HepG2 (cell line): Measurements from ENCODE around the gene TBC1D14. TPM values are rescaled to one million over a fixed set of nuclear protein-coding genes. Genes with fewer than 3 reads are reported as not detected.

Experiments used
- ATAC-seq: fragments of 200-7000 bp; cut with Tn5 transposase; 3 replicates; pipeline ENCODE4 v1.9.1; 2020; ENCODE audit warnings: mild to moderate bottlenecking, moderate library complexity
- BruUV-seq: library from RNA; stranded (reverse); fragments of 400-500 nt; replicated peaks from 2 replicates; lab custom pipeline; 2021; lab: Mats Ljungman, UMichigan
- CTCF ChIA-PET: fragments of 300-600 bp; formaldehyde crosslinking; extraction: SDS; loops from one replicate; lab custom pipeline; 2021; ENCODE audit warnings: low total read pairs, inconsistent platforms, low intra/inter-chr PET ratio; lab: Yijun Ruan, JAX
- POLR2A ChIA-PET: fragments of 350-600 bp; sonication (Branson Sonifier 250); formaldehyde crosslinking; loops from one replicate; lab custom pipeline; 2020; ENCODE audit warnings: antibody characterized with exemption, inconsistent platforms; lab: Yijun Ruan, JAX
- DNase-seq: peaks from one replicate; pipeline ENCODE4 v3.0.0-alpha.2; 2015; ENCODE audit warnings: low spot score
- FAIRE-seq: peaks from 3 replicates; lab custom pipeline; 2011; peaks lifted over from hg19 to GRCh38; lab: Jason Lieb, UNC
- H2AFZ ChIP-seq: one replicate; pipeline ENCODE4 v1.6.1; 2011; ENCODE audit warnings: low read length, inconsistent platforms
- H3K27ac ChIP-seq: fragments of 300-600 bp; 3 replicates; pipeline ENCODE4 v1.8.0; 2011; ENCODE audit warnings: mixed run types, mild to moderate bottlenecking, mixed read lengths, low read length, inconsistent platforms; ENCODE audit not compliant: insufficient read depth; ENCODE audit errors: extremely low read length
- H3K27me3 ChIP-seq, 2 experiments: fragments of 200-600 bp in 1 of 2; 2 replicates in 1 of 2; 3 replicates in 1 of 2; pipeline versions ENCODE4 v1.6.0 to v1.8.0; 2011; ENCODE audit warnings: low read length in 2 of 2, mild to moderate bottlenecking in 2 of 2, moderate library complexity in 2 of 2, inconsistent platforms in 1 of 2; ENCODE audit not compliant: insufficient read depth in 2 of 2, control insufficient read depth in 1 of 2
- H3K36me3 ChIP-seq, 2 experiments: fragments of 200-600 bp in 1 of 2; replicated peaks in 1 of 2; 2 replicates in 1 of 2; 3 replicates in 1 of 2; pipeline versions ENCODE4 v1.5.1 to v1.8.0; 2011; ENCODE audit warnings: low read length in 2 of 2, inconsistent platforms in 1 of 2; ENCODE audit not compliant: insufficient read depth in 2 of 2, control insufficient read depth in 1 of 2
- H3K4me1 ChIP-seq: 2 replicates; pipeline ENCODE4 v1.5.1; 2012; ENCODE audit warnings: low read length, inconsistent platforms; ENCODE audit not compliant: insufficient read depth
- H3K4me2 ChIP-seq: 2 replicates; pipeline ENCODE4 v1.6.0; 2011; ENCODE audit warnings: low read depth, low read length, inconsistent platforms
- H3K4me3 ChIP-seq, 3 experiments: fragments of 200-600 bp in 1 of 3; sonication (generic), shearing (Covaris generic) in 1 of 3; replicated peaks in 1 of 3; 2 replicates each; pipeline ENCODE4 v1.5.1; 2011 to 2016; ENCODE audit warnings: low read length in 3 of 3, inconsistent platforms in 2 of 3, low read depth in 2 of 3, mild to moderate bottlenecking in 2 of 3, control low read depth in 1 of 3, mixed read lengths in 1 of 3; ENCODE audit not compliant: insufficient read depth in 1 of 3
- H3K79me2 ChIP-seq: one replicate; pipeline ENCODE4 v1.6.1; 2011; ENCODE audit warnings: low read length, inconsistent platforms; ENCODE audit not compliant: insufficient read depth
- H3K9ac ChIP-seq: 2 replicates; pipeline ENCODE4 v1.6.0; 2011; ENCODE audit warnings: mild to moderate bottlenecking, low read depth, low read length, inconsistent platforms; ENCODE audit not compliant: insufficient read depth
- H3K9me3 ChIP-seq: 2 replicates; pipeline ENCODE4 v1.5.1; 2012; ENCODE audit warnings: mild to moderate bottlenecking, low read length
- H4K20me1 ChIP-seq: 2 replicates; pipeline ENCODE4 v1.6.0; 2011; ENCODE audit warnings: inconsistent platforms, mild to moderate bottlenecking, low read length, moderate library complexity; ENCODE audit not compliant: insufficient read depth
- ARID5B ChIP-seq: IDR thresholded peaks from 2 replicates; pipeline ENCODE4 v1.4.0; 2020; ENCODE audit warnings: mild to moderate bottlenecking, missing genetic modification reagents
- FOXC1 ChIP-seq: sonication (generic); formaldehyde crosslinking; IDR thresholded peaks from 2 replicates; pipeline ENCODE4 v1.8.0; 2022; ENCODE audit warnings: mild to moderate bottlenecking, missing genetic modification reagents, borderline replicate concordance
- NFE2 ChIP-seq: sonication (generic); formaldehyde crosslinking; IDR thresholded peaks from 2 replicates; pipeline ENCODE4 v1.4.0; 2020; ENCODE audit warnings: missing genetic modification reagents
- NR2F2 ChIP-seq: IDR thresholded peaks from 2 replicates; pipeline ENCODE4 v1.6.1; 2012; ENCODE audit warnings: low read depth, inconsistent platforms, borderline replicate concordance
- NR2F6 ChIP-seq, 2 experiments: IDR thresholded peaks; 2 replicates each; pipeline ENCODE4 v1.6.1; 2016; ENCODE audit warnings: antibody characterized with exemption in 1 of 2, mild to moderate bottlenecking in 1 of 2
- ONECUT2 ChIP-seq: sonication (generic); formaldehyde crosslinking; IDR thresholded peaks from 2 replicates; pipeline ENCODE4 v1.4.0; 2020; ENCODE audit warnings: missing genetic modification reagents
- PHF8 ChIP-seq: sonication (generic); formaldehyde crosslinking; IDR thresholded peaks from 2 replicates; pipeline ENCODE4 v1.5.0; 2020; ENCODE audit warnings: missing genetic modification reagents
- SMARCC2 ChIP-seq: fragments of 450-650 bp; IDR thresholded peaks from 2 replicates; pipeline ENCODE4 v1.6.1; 2017; ENCODE audit warnings: antibody characterized with exemption, mild to moderate bottlenecking
- SOX6 ChIP-seq, 2 experiments: fragments of 450-650 bp in 1 of 2; sonication (generic) in 1 of 2; formaldehyde crosslinking in 1 of 2; IDR thresholded peaks; 2 replicates each; pipeline versions ENCODE4 v1.4.0 to v1.6.1; 2017 to 2020; ENCODE audit warnings: antibody characterized with exemption in 1 of 2, mild to moderate bottlenecking in 1 of 2, missing genetic modification reagents in 1 of 2
- USF2 ChIP-seq, 2 experiments: sonication (generic) in 1 of 2; formaldehyde crosslinking in 1 of 2; IDR thresholded peaks; 2 replicates each; pipeline versions ENCODE4 v1.5.1 to v1.6.1; 2011 to 2020; ENCODE audit warnings: borderline replicate concordance in 1 of 2, low read depth in 1 of 2, low read length in 1 of 2, mild to moderate bottlenecking in 1 of 2, missing genetic modification reagents in 1 of 2, moderate library complexity in 1 of 2
- ZMYM4 ChIP-seq: sonication (generic); formaldehyde crosslinking; IDR thresholded peaks from 2 replicates; pipeline ENCODE4 v1.8.1; 2023; ENCODE audit warnings: mild to moderate bottlenecking, missing genetic modification reagents
- ZNF296 ChIP-seq: sonication (generic); formaldehyde crosslinking; conservative IDR thresholded peaks from 2 replicates; pipeline ENCODE4 v1.5.0; 2020; ENCODE audit warnings: mild to moderate bottlenecking, missing genetic modification reagents
- ZNF552 ChIP-seq: sonication (generic); formaldehyde crosslinking; IDR thresholded peaks from 2 replicates; pipeline ENCODE4 v1.9.0; 2022; ENCODE audit warnings: missing genetic modification reagents, mild to moderate bottlenecking, borderline replicate concordance
- ZSCAN9 ChIP-seq: IDR thresholded peaks from 2 replicates; pipeline ENCODE4 v1.6.1; 2016; ENCODE audit warnings: borderline replicate concordance
- WGBS: methylation state at CpG from one replicate; pipeline ENCODE4 v1.1.6; 2017; ENCODE audit warnings: low lambda C conversion rate; 5-methylcytosine and 5-hydroxymethylcytosine counted together
- in situ Hi-C: cut with HindIII; loops from 2 replicates; pipeline ENCODE4 v1.10.0; 2017; ENCODE audit warnings: low pct_unique_long_range_greater_than_20kb; ENCODE audit not compliant: extremely low pct_ligation_motif_present
- intact Hi-C: fragments of 100-400 bp; cut with micrococcal nuclease; formaldehyde crosslinking; loops from one replicate; pipeline ENCODE4 v1.10.0; 2022; ENCODE audit not compliant: unreplicated experiment
- polyA plus RNA-seq, 8 experiments: library from polyadenylated mRNA; depleted of rRNA in 3 of 8; stranded (reverse) in 7 of 8; unstranded in 1 of 8; fragments of >200 nt; fragmentation: Illumina TruSeq in 4 of 8; extraction: Trizol in 4 of 8; gene quantifications; 2 replicates each; pipeline versions ENCODE4 v1.2.1 to v1.2.3, GENCODE V29; 2011 to 2016; ENCODE audit warnings: low read depth in 4 of 8, missing spikeins in 1 of 8, mixed read lengths in 1 of 8; ENCODE audit not compliant: insufficient read depth in 1 of 8
- total RNA-seq, 5 experiments: library from RNA; depleted of rRNA; stranded (reverse); fragments of >200 nt; fragmentation: Illumina TruSeq; extraction: Trizol; gene quantifications; 2 replicates each; pipeline ENCODE4 v1.2.3, GENCODE V29; 2016; ENCODE audit warnings: low read depth in 1 of 5
- TF ChIP-seq, protein P1 (sequence below): IDR thresholded peaks from 2 replicates; pipeline ENCODE4 v1.6.1; 2016; ENCODE audit warnings: missing compliant biosample characterization, missing genetic modification reagents, borderline replicate concordance
- TF ChIP-seq, protein P2 (sequence below): fragments of 450-650 bp; IDR thresholded peaks from 2 replicates; pipeline ENCODE4 v1.6.1; 2017

The TBC1D14 gene
- total and polyA plus RNA-seq, 2 of the 13 experiments (the other 11 are each of a cell fraction or from before 2014, with no cell fraction given): 29.5 to 46.5 TPM

DNA sequence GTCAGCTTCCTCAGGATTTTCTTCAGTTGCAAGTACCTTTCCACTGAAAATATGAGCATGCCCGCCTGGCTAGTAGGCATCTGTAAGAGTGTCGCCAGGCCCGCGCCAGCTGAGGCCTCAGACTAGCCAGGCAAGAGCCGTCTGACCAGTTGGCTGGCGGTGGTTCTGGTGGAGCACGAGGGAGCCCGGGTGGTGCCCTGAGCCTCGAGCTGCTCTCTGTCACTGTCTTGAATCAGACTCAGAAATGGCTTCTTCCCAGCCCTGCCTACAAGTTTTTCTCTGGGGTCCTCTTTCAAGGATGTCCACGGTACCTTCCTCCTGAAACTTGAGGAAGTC is 146.3 kb downstream of the TBC1D14 start:
- peak; percentile 10; the same call in 1 of the 3 replicates for ATAC-seq
- no peak for FAIRE-seq
- 98% methylated on average over 8 of the region's 10 CpGs for whole genome bisulfite sequencing

More for the DNA sequence above, 146.3 kb downstream of the TBC1D14 start:
- Histone ChIP-seq H3K9me3 (no peaks in the 10 kb centered on the region), H4K20me1 (peaks cover 8% of the 10 kb centered on the region; the same call in 1 of the 2 replicates), H3K27ac (no peak overlapping the region), H3K79me2 (no peaks in the 10 kb centered on the region), H3K4me1 (no peaks in the 10 kb centered on the region), H3K4me3 (no peak overlapping the region), H2AFZ (no peak overlapping the region), H3K36me3 (peaks cover 11 to 60% of the 10 kb centered on the region in 2 experiments; a peak in 4 of 5 replicates), H3K27me3 (no peaks in the 10 kb centered on the region), H3K9ac (no peak overlapping the region), H3K4me2 (no peak overlapping the region)
- TF ChIP-seq ONECUT2 (no peak), NFE2 (CRISPR knock-in tag) (no peak), SOX6 (IDR thresholded peaks at IDR 0.05) (no peak), SOX6 (CRISPR knock-in tag; IDR thresholded peaks at IDR 0.05) (no peak), NR2F6 (IDR thresholded peaks at IDR 0.05) (no peak), NR2F6 (CRISPR knock-in tag; IDR thresholded peaks at IDR 0.05) (no peak), ZMYM4 (no peak), USF2 (IDR thresholded peaks at IDR 0.05; ENCODE audit: low read depth, low read length) (no peak), USF2 (CRISPR knock-in tag; IDR thresholded peaks at IDR 0.05; ENCODE audit: borderline replicate concordance) (no peak), ZNF552 (CRISPR knock-in tag) (no peak), ZSCAN9 (CRISPR knock-in tag) (no peak), FOXC1 (CRISPR knock-in tag) (no peak), ZNF296 (CRISPR knock-in tag) (no peak), SMARCC2 (no peak), NR2F2 (no peak), ARID5B (CRISPR knock-in tag) (no peak), PHF8 (CRISPR knock-in tag) (no peak)
- TF ChIP-seq, protein P1, sequence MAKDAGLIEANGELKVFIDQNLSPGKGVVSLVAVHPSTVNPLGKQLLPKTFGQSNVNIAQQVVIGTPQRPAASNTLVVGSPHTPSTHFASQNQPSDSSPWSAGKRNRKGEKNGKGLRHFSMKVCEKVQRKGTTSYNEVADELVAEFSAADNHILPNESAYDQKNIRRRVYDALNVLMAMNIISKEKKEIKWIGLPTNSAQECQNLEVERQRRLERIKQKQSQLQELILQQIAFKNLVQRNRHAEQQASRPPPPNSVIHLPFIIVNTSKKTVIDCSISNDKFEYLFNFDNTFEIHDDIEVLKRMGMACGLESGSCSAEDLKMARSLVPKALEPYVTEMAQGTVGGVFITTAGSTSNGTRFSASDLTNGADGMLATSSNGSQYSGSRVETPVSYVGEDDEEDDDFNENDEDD (CRISPR knock-in tag): no peak
- TF ChIP-seq, protein P2, sequence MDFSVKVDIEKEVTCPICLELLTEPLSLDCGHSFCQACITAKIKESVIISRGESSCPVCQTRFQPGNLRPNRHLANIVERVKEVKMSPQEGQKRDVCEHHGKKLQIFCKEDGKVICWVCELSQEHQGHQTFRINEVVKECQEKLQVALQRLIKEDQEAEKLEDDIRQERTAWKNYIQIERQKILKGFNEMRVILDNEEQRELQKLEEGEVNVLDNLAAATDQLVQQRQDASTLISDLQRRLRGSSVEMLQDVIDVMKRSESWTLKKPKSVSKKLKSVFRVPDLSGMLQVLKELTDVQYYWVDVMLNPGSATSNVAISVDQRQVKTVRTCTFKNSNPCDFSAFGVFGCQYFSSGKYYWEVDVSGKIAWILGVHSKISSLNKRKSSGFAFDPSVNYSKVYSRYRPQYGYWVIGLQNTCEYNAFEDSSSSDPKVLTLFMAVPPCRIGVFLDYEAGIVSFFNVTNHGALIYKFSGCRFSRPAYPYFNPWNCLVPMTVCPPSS: no peak
- ChIA-PET CTCF (no interaction called here), POLR2A (interaction anchor here (1.8 to 2.5 kb wide), 2 partner anchors 11 to 13 kb away, joined by 7 to 9 read pairs; partner anchors contain the start of genes GRPEL1 and TADA2B)
- in situ Hi-C loops: no loop called here
- no peak for DNase-seq
- no TSS peak for BruUV-seq
- intact Hi-C loops: no loop called here
